Heart left ventricle (tissue), 16 donors: Measurements from ENCODE around the gene VPS37C. TPM values are rescaled to one million over a fixed set of nuclear protein-coding genes. Genes with fewer than 3 reads are reported as not detected.

ENCODE experiments used
- ATAC-seq, 4 donors: fragments of 200-7000 bp; cut with Tn5 transposase; one replicate each; pipeline ENCODE4 v1.9.1; 2020 to 2022; ENCODE audit warnings: moderate library complexity in 4 of 4, mild to moderate bottlenecking in 3 of 4, moderate number of reproducible peaks in 1 of 4
- DNase-seq, 5 donors: peaks; one replicate each; pipeline ENCODE4 v3.0.0-alpha.2; 2020
- H3K27ac ChIP-seq, 12 donors: fragments of 200-600 bp; sonication (generic) in 4 of 12; one replicate each; pipeline versions ENCODE4 v1.5.0 to v1.8.0; 2016 to 2022; ENCODE audit warnings: mild to moderate bottlenecking in 2 of 12
- H3K27me3 ChIP-seq, 9 donors: fragments of 200-600 bp; sonication (generic) in 2 of 9; one replicate each; pipeline versions ENCODE4 v1.5.1 to v1.8.0; 2016 to 2022; ENCODE audit warnings: mild to moderate bottlenecking in 3 of 9
- H3K36me3 ChIP-seq, 9 donors: fragments of 200-600 bp; sonication (generic) in 2 of 9; one replicate each; pipeline versions ENCODE4 v1.5.0 to v1.8.0; 2018 to 2022; ENCODE audit warnings: mild to moderate bottlenecking in 2 of 9
- H3K4me1 ChIP-seq, 12 donors: fragments of 200-600 bp; sonication (generic) in 4 of 12; one replicate each; pipeline versions ENCODE4 v1.5.0 to v1.8.0; 2016 to 2022; ENCODE audit warnings: mild to moderate bottlenecking in 3 of 12
- H3K4me3 ChIP-seq, 12 donors: fragments of 200-600 bp; sonication (generic) in 4 of 12; one replicate each; pipeline versions ENCODE4 v1.5.0 to v1.8.0; 2017 to 2022; ENCODE audit warnings: mild to moderate bottlenecking in 9 of 12, moderate library complexity in 4 of 12
- H3K9me3 ChIP-seq, 12 donors: fragments of 200-600 bp; sonication (generic) in 4 of 12; one replicate each; pipeline versions ENCODE4 v1.5.0 to v1.8.0; 2016 to 2022; ENCODE audit warnings: mild to moderate bottlenecking in 1 of 12
- POLR2A ChIP-seq, 2 donors: fragments of 450-650 bp; IDR thresholded peaks; one replicate each; pipeline ENCODE4 v1.6.1; 2017; ENCODE audit warnings: antibody characterized with exemption in 2 of 2, mild to moderate bottlenecking in 2 of 2, moderate library complexity in 2 of 2
- WGBS, 4 donors: extraction: QIAGEN DNeasy Blood & Tissue Kit in 2 of 4; methylation state at CpG; one replicate each; pipeline versions ENCODE4 v1.1.5 to v1.1.7; 2013 to 2018; 5-methylcytosine and 5-hydroxymethylcytosine counted together
- intact Hi-C, 10 donors: fragments of 100-400 bp; cut with DNase I; formaldehyde crosslinking; loops; one replicate each; pipeline versions ENCODE4 v1.11.1 to v1.14.2; 2022
- polyA plus RNA-seq, 2 donors: library from polyadenylated mRNA; stranded (reverse); fragments of 200-250 nt; gene quantifications; one replicate each; pipeline ENCODE4 v1.2.3, GENCODE V29; 2013
- total RNA-seq, 9 donors: library from RNA; depleted of rRNA in 2 of 9; stranded (reverse); fragments of >200 nt in 2 of 9; fragmentation: NEBNext Ultra II Directional in 3 of 9; extraction: Animal tissue kit (Norgen Biotek cat#: 25700) in 3 of 9; gene quantifications; one replicate each; pipeline versions ENCODE4 v1.1.0 to v1.2.4, GENCODE V29; 2016 to 2023
- TF ChIP-seq, protein P1 (sequence below), 12 donors: fragments of 200-600 bp; sonication (generic) in 4 of 12; IDR thresholded peaks; one replicate each; pipeline versions ENCODE4 v1.5.0 to v1.8.0; 2018 to 2022; ENCODE audit warnings: antibody characterized with exemption in 12 of 12, mild to moderate bottlenecking in 5 of 12
- donor health status: ischemic (EF 13 %, LVEDD 7.1; RV severe dilation, severe dysfunction).
- donor health status: healthy with polysubstance abuse.
- donor health status: DM: no; HTN: yes; CAD: no.
- donor health status: DM: no; HTN: no; CAD: no.
- donor health status: ischemic (EF 25% LVEDD 6.9; RV normal size, moderate dysfunction).
- donor health status: ischemic (EF 25% LVEDD 5.7; RV mildly dilated, moderate dysfunction).
- donor health status: healthy.
- donor health status: DM: yes; HTN: yes; CAD: no.
- donor health status: ischemic (EF 35%, LVEDD 5.7; RV mildly dilated, moderate dysfunction).
- donor health status: nonischemic (EF 11% LVEDD 7.7; RV severe dilation, severe dysfunction).
- donor health status: DM: yes; HTN: yes; CAD: no.
- donor health status: PGD.
- donor health status: ischemic (EF 29% LVEDD 5.4; RV normal size, mild dysfunction).
- donor health status: nonischemic (EF 23%, LVEDD 6.1; RV moderate dilation, normal function).

VPS37C gene
- total and polyA plus RNA-seq, 11 donors, result 11.0 to 29.0 (median 17.1) TPM

DNA sequence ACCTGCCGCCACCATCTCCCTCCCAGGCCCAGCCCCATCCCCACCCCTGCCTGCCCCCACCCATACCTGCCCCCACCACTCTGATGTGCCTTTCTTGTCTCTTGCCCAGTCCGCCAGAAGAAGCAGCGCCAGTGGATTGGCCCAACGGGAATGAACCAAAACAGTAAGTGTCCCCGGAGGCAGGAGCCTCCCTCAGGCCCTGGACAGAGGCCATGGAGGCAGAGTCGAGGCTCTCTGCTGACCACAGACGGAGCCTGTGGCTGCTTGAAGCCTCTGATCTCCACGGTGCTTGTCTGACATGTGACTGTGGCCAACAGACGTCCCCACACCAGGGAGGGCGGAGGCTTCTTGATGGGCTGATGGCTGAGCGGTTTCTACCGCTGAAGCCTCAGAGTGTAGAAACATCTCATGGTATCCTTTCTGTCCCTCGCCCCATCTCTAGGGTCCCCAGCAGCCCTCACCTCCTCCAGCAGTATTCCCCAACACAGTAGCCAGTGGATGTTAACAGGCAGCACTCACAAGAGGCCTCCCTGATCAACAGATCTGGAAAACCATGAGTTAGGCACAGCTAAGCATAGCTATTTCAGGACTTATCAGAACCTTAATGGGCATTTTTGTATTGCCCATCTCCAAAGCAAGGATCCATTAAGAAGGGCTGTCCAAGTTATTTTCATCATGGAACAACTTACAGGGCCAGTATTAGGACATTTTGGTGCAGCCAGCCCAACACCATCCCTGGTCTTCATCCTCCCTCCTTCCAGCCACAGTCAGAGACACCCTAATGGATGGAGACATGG, 37.3 kb downstream of the VPS37C start:
- WGBS, 4 donors, result 75 to 85% (median 80%) methylated on average over 7 to 13 of the region's 13 CpGs
- Histone ChIP-seq H3K4me3 (no peak overlapping the region), H3K27ac (no peak overlapping the region), H3K27me3 (no peaks in the 10 kb centered on the region), H3K4me1 (peaks cover 0 to 28% (median 10%) of the 10 kb centered on the region in 12 donors), H3K36me3 (peaks cover 0 to 11% (median 0%) of the 10 kb centered on the region in 9 donors), H3K9me3 (no peaks in the 10 kb centered on the region)
- intact Hi-C loops, result loop anchor here in 3 of 10 donors (10.0 kb wide), 1 partner anchor 289 kb away; no protein-coding TSS in a partner anchor
- DNase-seq (no peak), ATAC-seq (no peak)
- TF ChIP-seq, protein P1, sequence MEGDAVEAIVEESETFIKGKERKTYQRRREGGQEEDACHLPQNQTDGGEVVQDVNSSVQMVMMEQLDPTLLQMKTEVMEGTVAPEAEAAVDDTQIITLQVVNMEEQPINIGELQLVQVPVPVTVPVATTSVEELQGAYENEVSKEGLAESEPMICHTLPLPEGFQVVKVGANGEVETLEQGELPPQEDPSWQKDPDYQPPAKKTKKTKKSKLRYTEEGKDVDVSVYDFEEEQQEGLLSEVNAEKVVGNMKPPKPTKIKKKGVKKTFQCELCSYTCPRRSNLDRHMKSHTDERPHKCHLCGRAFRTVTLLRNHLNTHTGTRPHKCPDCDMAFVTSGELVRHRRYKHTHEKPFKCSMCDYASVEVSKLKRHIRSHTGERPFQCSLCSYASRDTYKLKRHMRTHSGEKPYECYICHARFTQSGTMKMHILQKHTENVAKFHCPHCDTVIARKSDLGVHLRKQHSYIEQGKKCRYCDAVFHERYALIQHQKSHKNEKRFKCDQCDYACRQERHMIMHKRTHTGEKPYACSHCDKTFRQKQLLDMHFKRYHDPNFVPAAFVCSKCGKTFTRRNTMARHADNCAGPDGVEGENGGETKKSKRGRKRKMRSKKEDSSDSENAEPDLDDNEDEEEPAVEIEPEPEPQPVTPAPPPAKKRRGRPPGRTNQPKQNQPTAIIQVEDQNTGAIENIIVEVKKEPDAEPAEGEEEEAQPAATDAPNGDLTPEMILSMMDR (IDR thresholded peaks at IDR 0.05), result no peak
- no peak for TF ChIP-seq POLR2A (IDR thresholded peaks at IDR 0.05)

DNA sequence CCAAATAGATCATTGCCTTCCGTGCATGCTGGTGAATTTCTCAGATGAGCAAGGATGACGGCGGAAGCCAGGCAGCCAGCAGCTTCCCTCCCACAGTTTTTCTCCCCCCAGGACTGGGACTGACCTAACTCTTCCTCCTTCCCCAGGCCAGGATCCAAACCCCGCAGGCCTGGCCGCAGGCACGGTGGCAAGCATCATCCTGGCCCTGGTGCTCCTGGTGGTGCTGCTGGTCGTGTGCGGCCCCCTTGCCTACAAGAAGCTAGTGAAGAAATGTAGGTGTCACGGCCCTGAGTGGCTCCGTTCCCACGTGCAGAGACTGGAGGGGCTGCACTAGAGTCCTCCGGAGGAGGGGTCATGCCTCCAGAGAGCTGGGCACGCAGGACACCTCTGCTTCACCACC, 38.5 kb downstream of the VPS37C start:
- no peak for ATAC-seq
- intact Hi-C loops, result loop anchor here in 3 of 10 donors (10.0 kb wide), 1 partner anchor 288 kb away; no protein-coding TSS in a partner anchor
- H3K27ac ChIP-seq, result no peak overlapping the region
- WGBS, 4 donors, result 83 to 89% (median 88%) methylated on average over 13 of the region's 13 CpGs
- DNase-seq, result no peak
- H3K4me1 ChIP-seq, result peaks cover 0 to 28% (median 10%) of the 10 kb centered on the region in 12 donors
- H3K9me3 ChIP-seq, result no peaks in the 10 kb centered on the region
- no peaks in the 10 kb centered on the region for H3K27me3 ChIP-seq
- TF ChIP-seq, protein P1 (IDR thresholded peaks at IDR 0.05), result no peak
- TF ChIP-seq POLR2A (IDR thresholded peaks at IDR 0.05), result no peak
- no peak overlapping the region for H3K4me3 ChIP-seq
- peaks cover 0 to 1% (median 0%) of the 10 kb centered on the region in 9 donors for H3K36me3 ChIP-seq

DNA sequence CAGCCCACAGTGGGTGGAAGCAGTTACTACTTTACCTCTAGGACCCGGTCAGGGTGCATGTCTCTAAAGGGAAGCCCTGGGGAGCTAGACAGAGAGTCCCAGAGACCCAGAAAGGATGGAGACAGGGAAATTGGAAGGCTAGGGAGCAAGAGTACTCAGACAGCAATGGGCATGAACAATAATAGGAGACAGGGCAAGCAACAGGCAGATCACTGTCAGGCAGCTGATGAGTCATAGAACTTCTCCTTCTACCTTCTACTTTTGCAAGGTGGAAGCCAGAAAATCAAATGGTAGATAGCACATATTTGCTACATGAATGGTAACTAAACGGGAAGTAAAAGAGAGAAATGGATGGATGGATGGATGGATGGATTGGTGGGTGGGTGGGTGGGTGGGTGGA, 39.3 kb downstream of the VPS37C start:
- no peak for TF ChIP-seq POLR2A (IDR thresholded peaks at IDR 0.05)
- TF ChIP-seq, protein P1 (IDR thresholded peaks at IDR 0.05), result no peak
- 89 to 98% (median 90%) methylated on average over 2 of the region's 2 CpGs for WGBS, 4 donors
- Histone ChIP-seq H3K4me3 (no peak overlapping the region), H3K36me3 (no peaks in the 10 kb centered on the region), H3K27ac (no peak overlapping the region), H3K9me3 (no peaks in the 10 kb centered on the region), H3K4me1 (peaks cover 0 to 28% (median 10%) of the 10 kb centered on the region in 12 donors), H3K27me3 (no peaks in the 10 kb centered on the region)
- no peak for ATAC-seq
- DNase-seq, result no peak
- intact Hi-C loops, result loop anchor here in 3 of 10 donors (10.0 kb wide), 1 partner anchor 287 kb away; no protein-coding TSS in a partner anchor

DNA sequence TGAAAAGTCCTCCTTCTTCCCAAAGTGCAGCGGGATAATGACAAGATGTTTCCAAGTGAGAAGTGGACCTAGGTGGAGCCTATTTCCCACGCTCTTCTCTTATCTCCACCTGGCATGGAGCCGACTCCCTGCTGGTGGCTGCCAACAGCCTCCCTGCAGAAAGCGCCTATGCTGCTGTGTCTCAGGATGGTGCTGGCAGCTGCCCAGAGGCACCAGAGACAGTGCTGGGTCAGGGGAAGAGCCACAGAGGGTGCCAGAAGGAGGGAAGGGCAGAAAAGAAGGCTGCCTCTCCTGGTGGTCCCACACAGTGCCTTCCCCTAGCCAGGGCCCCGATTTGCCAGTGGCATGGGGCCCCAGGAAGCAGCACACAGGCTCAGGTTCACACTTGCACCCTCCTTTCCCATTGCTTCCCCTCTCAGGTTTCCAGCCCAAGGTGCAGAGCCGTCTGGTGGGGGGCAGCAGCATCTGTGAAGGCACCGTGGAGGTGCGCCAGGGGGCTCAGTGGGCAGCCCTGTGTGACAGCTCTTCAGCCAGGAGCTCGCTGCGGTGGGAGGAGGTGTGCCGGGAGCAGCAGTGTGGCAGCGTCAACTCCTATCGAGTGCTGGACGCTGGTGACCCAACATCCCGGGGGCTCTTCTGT, 39.9 kb downstream of the VPS37C start:
- WGBS, 4 donors, result 56 to 65% (median 62%) methylated on average over 8 to 15 of the region's 15 CpGs
- H3K9me3 ChIP-seq, result no peaks in the 10 kb centered on the region
- H3K27ac ChIP-seq, result no peak overlapping the region
- H3K36me3 ChIP-seq, result no peaks in the 10 kb centered on the region
- DNase-seq (peak in 4 of 5 donors; percentile 42 to 78 (median 65)), ATAC-seq (peak in 3 of 4 donors; percentile 51 to 81 (median 56))
- intact Hi-C loops, result loop anchor here in 3 of 10 donors (10.0 kb wide), 1 partner anchor 287 kb away; no protein-coding TSS in a partner anchor
- TF ChIP-seq, protein P1 (IDR thresholded peaks at IDR 0.05), result no peak
- no peak for TF ChIP-seq POLR2A (IDR thresholded peaks at IDR 0.05)
- no peaks in the 10 kb centered on the region for H3K27me3 ChIP-seq
- H3K4me1 ChIP-seq, result peaks cover 0 to 23% (median 7%) of the 10 kb centered on the region in 12 donors
- H3K4me3 ChIP-seq, result no peak overlapping the region
